ENCODE results near the gene TMEM258.

The TMEM258 gene

DNA sequence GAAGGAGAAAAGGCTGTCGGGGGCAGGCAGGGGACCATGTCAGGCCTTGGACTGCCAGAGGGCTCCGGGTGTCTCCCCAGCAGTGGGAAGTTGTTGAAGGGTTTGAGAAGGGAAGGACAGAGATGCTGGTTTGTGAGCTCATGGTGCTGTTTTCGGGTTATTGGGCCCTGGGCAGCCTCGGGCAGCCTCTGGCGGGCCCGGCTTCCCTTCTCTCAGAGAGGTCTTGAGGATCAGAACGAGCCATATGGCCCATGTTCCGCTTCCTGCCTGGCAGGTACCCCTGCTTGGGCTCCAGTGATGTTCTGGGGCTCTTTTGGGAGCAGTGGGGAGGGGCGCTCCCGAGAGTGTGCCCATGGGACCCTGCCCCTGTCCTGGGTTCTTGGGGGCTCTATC lies 30.2 kb downstream of the TMEM258 start:
- H3K9ac ChIP-seq (ENCODE audit: low read length), result no peak overlapping the region
- no peaks in the 10 kb centered on the region for H3K79me2 ChIP-seq (ENCODE audit: insufficient read depth, low read length)
- no peaks in the 10 kb centered on the region for H3K9me2 ChIP-seq (ENCODE audit: low read depth, low read length)
- no peak overlapping the region for H3K4me2 ChIP-seq (ENCODE audit: low read length)
- no peaks in the 10 kb centered on the region for H3K36me3 ChIP-seq (ENCODE audit: insufficient read depth, low read length)
- TF ChIP-seq, protein P1, sequence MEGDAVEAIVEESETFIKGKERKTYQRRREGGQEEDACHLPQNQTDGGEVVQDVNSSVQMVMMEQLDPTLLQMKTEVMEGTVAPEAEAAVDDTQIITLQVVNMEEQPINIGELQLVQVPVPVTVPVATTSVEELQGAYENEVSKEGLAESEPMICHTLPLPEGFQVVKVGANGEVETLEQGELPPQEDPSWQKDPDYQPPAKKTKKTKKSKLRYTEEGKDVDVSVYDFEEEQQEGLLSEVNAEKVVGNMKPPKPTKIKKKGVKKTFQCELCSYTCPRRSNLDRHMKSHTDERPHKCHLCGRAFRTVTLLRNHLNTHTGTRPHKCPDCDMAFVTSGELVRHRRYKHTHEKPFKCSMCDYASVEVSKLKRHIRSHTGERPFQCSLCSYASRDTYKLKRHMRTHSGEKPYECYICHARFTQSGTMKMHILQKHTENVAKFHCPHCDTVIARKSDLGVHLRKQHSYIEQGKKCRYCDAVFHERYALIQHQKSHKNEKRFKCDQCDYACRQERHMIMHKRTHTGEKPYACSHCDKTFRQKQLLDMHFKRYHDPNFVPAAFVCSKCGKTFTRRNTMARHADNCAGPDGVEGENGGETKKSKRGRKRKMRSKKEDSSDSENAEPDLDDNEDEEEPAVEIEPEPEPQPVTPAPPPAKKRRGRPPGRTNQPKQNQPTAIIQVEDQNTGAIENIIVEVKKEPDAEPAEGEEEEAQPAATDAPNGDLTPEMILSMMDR (IDR thresholded peaks at IDR 0.05; ENCODE audit: low read length), result no peak
- H3K4me1 ChIP-seq (ENCODE audit: insufficient read depth, low read length, severe bottlenecking), result no peaks in the 10 kb centered on the region
- no peaks in the 10 kb centered on the region for H3K9me3 ChIP-seq (ENCODE audit: low read length)
- no peak overlapping the region for H2AFZ ChIP-seq (ENCODE audit: low read length)
- no peak overlapping the region for H3K4me3 ChIP-seq (ENCODE audit: low read depth, low read length, poor library complexity, severe bottlenecking)
- H3F3A ChIP-seq (ENCODE audit: insufficient read depth, low read length), result no peaks in the 10 kb centered on the region
- H3K27ac ChIP-seq (ENCODE audit: low read depth, low read length, poor library complexity, severe bottlenecking), result no peak overlapping the region
- H3K27me3 ChIP-seq (ENCODE audit: insufficient read depth, low read length), result no peaks in the 10 kb centered on the region
- no peaks in the 10 kb centered on the region for H4K20me1 ChIP-seq (ENCODE audit: insufficient read depth, low read length)

DNA sequence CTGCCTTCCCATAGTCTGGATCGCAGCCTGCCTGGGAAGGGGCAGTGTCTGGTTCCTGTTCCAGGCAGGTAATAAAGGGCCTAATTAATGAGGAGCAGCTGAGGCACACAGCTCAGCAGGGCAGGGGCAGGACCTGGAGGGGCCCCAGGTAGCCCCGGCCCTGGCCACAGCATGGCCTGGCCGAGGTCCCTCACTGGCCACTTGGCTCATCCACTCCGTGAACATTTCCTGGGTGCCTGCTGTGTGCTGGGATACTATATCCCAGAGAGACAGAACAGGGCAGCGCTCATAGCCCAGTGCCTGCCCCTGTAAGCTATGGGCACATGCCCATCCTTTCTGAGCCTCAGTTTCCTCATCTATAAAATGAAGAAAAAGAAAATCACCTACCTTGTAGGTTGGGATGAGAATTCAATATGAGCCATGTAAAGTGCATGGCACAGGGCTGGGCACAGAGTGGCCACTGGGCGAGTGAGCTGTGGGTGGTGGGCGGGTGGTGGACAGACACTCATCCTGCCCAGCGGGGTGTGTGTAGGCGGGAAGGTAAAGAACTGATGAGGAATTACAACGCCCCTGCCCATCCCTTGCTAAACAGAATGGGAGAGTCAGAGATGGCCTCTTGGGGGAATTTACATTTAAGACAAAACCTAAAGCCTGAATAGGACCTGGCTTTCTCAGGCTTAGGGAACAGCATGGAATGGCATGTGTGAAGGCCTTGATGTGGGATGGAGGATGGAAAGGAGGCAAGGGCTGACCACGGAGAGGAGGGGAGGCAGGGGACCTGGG lies 30.8 kb downstream of the TMEM258 start:
- no peaks in the 10 kb centered on the region for H3K9me3 ChIP-seq (ENCODE audit: low read length)
- no peak overlapping the region for H2AFZ ChIP-seq (ENCODE audit: low read length)
- H3K9me2 ChIP-seq (ENCODE audit: low read depth, low read length), result no peaks in the 10 kb centered on the region
- H3K9ac ChIP-seq (ENCODE audit: low read length), result no peak overlapping the region
- no peak overlapping the region for H3K4me2 ChIP-seq (ENCODE audit: low read length)
- H3F3A ChIP-seq (ENCODE audit: insufficient read depth, low read length), result no peaks in the 10 kb centered on the region
- no peaks in the 10 kb centered on the region for H3K27me3 ChIP-seq (ENCODE audit: insufficient read depth, low read length)
- H3K36me3 ChIP-seq (ENCODE audit: insufficient read depth, low read length), result no peaks in the 10 kb centered on the region
- no peak overlapping the region for H3K4me3 ChIP-seq (ENCODE audit: low read depth, low read length, poor library complexity, severe bottlenecking)
- no peaks in the 10 kb centered on the region for H3K4me1 ChIP-seq (ENCODE audit: insufficient read depth, low read length, severe bottlenecking)
- no peaks in the 10 kb centered on the region for H3K79me2 ChIP-seq (ENCODE audit: insufficient read depth, low read length)
- no peak for TF ChIP-seq EZH2 (IDR thresholded peaks at IDR 0.05; ENCODE audit: borderline replicate concordance, low read length)
- no peak overlapping the region for H3K27ac ChIP-seq (ENCODE audit: low read depth, low read length, poor library complexity, severe bottlenecking)
- H4K20me1 ChIP-seq (ENCODE audit: insufficient read depth, low read length), result no peaks in the 10 kb centered on the region

DNA sequence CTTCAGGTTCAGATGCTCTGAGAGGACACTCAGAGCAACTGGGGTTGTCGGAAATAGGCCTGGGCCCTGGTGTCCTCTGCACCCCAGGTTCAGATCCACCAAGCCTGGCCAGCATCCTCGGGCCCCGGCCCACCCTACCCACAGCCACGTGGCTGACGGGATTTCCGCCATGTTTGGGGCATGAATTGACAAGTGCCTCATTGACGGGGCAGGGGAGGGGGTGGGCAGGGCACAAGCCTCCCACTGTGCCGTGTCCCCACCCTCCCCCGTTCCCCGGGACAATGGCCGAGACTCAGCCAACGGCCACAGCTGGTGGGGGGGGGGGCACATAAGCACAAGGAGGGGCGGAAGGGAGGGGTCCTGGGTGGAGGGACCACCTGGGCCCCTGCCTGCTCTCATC lies 31.5 kb downstream of the TMEM258 start:
- Histone ChIP-seq H3K9ac (ENCODE audit: low read length) (no peak overlapping the region), H3F3A (ENCODE audit: insufficient read depth, low read length) (no peaks in the 10 kb centered on the region), H3K9me2 (ENCODE audit: low read depth, low read length) (no peaks in the 10 kb centered on the region), H3K4me3 (ENCODE audit: low read depth, low read length, poor library complexity, severe bottlenecking) (no peak overlapping the region), H3K36me3 (ENCODE audit: insufficient read depth, low read length) (no peaks in the 10 kb centered on the region), H3K4me1 (ENCODE audit: insufficient read depth, low read length, severe bottlenecking) (no peaks in the 10 kb centered on the region), H3K4me2 (ENCODE audit: low read length) (no peak overlapping the region), H4K20me1 (ENCODE audit: insufficient read depth, low read length) (no peaks in the 10 kb centered on the region), H3K9me3 (ENCODE audit: low read length) (no peaks in the 10 kb centered on the region), H2AFZ (ENCODE audit: low read length) (no peak overlapping the region), H3K79me2 (ENCODE audit: insufficient read depth, low read length) (no peaks in the 10 kb centered on the region), H3K27ac (ENCODE audit: low read depth, low read length, poor library complexity, severe bottlenecking) (no peak overlapping the region), H3K27me3 (ENCODE audit: insufficient read depth, low read length) (no peaks in the 10 kb centered on the region)
- TF ChIP-seq, protein P1 (IDR thresholded peaks at IDR 0.05; ENCODE audit: low read length), result no peak
- TF ChIP-seq EZH2 (IDR thresholded peaks at IDR 0.05; ENCODE audit: borderline replicate concordance, low read length), result no peak

Measured in OCI-LY1 (cell line).